PC-3 (cell line): ENCODE measurements around the gene MTMR2. TPM values are rescaled to one million over a fixed set of nuclear protein-coding genes. Genes with fewer than 3 reads are reported as not detected.
"Not testable (repeated sequence)": the region's sequence is repeated elsewhere in the genome, so short reads cannot be mapped to it uniquely, and the experiment has no call there.

Source experiments
- ATAC-seq: fragments of 200-7000 bp; cut with Tn5 transposase; 2 replicates; pipeline ENCODE4 v1.9.1; 2020; ENCODE audit warnings: mild to moderate bottlenecking, moderate library complexity
- BruUV-seq: library from RNA; stranded (reverse); fragments of 400-500 nt; replicated peaks from 2 replicates; lab custom pipeline; 2021; lab: Mats Ljungman, UMichigan
- CTCF ChIA-PET: fragments of 300-600 bp; sonication (Branson Sonifier 250); formaldehyde crosslinking; loops from one replicate; lab custom pipeline; 2022; ENCODE audit warnings: antibody characterized with exemption; lab: Charles Lee
- POLR2A ChIA-PET: fragments of 300-600 bp; sonication (Branson Sonifier 250); formaldehyde crosslinking; loops from one replicate; lab custom pipeline; 2022; ENCODE audit warnings: antibody characterized with exemption; ENCODE audit not compliant: unreplicated experiment; lab: Charles Lee
- DNase-seq: peaks from one replicate; pipeline ENCODE4 v3.0.0-alpha.2; 2015
- H2AFZ ChIP-seq: fragments of 300-600 bp; sonication (generic); 2 replicates; pipeline ENCODE4 v1.6.0; 2016; ENCODE audit warnings: antibody characterized with exemption, low read length
- H3F3A ChIP-seq: fragments of 300-600 bp; sonication (generic); one replicate; pipeline ENCODE4 v1.6.0; 2017; ENCODE audit warnings: antibody characterized with exemption, low read length, control low read depth, mild to moderate bottlenecking; ENCODE audit not compliant: unreplicated experiment
- H3K27ac ChIP-seq: fragments of 300-600 bp; sonication (generic); 2 replicates; pipeline ENCODE4 v1.5.1; 2016; ENCODE audit warnings: mild to moderate bottlenecking, low read length
- H3K27me3 ChIP-seq: fragments of 300-600 bp; sonication (generic); 2 replicates; pipeline ENCODE4 v1.6.1; 2016; ENCODE audit warnings: low read length, mixed read lengths
- H3K36me3 ChIP-seq: fragments of 300-600 bp; sonication (generic); 2 replicates; pipeline ENCODE4 v1.6.1; 2016; ENCODE audit warnings: low read depth, mixed run types, low read length, mixed read lengths
- H3K4me1 ChIP-seq: fragments of 300-600 bp; sonication (generic); 2 replicates; pipeline ENCODE4 v1.5.1; 2016; ENCODE audit warnings: low read length; ENCODE audit not compliant: insufficient read depth
- H3K4me2 ChIP-seq: fragments of 300-600 bp; sonication (generic); 2 replicates; pipeline ENCODE4 v1.6.0; 2016; ENCODE audit warnings: low read length
- H3K4me3 ChIP-seq: fragments of 300-600 bp; sonication (generic); 2 replicates; pipeline ENCODE4 v1.5.1; 2016; ENCODE audit warnings: mild to moderate bottlenecking, low read length, mixed read lengths
- H3K79me2 ChIP-seq: fragments of 300-600 bp; sonication (generic); 2 replicates; pipeline ENCODE4 v1.6.1; 2017; ENCODE audit warnings: low read length, mixed read lengths
- H3K9ac ChIP-seq: fragments of 300-600 bp; sonication (generic); 2 replicates; pipeline ENCODE4 v1.6.0; 2016; ENCODE audit warnings: mild to moderate bottlenecking, low read length
- H3K9me2 ChIP-seq: fragments of 300-600 bp; sonication (generic); replicated peaks from 2 replicates; pipeline ENCODE4 v1.6.1; 2016; ENCODE audit warnings: mixed run types, low read length, mixed read lengths
- H3K9me3 ChIP-seq: fragments of 300-600 bp; sonication (generic); 2 replicates; pipeline ENCODE4 v1.6.1; 2016; ENCODE audit warnings: low read length, mixed read lengths
- H4K20me1 ChIP-seq: fragments of 300-600 bp; sonication (generic); 2 replicates; pipeline ENCODE4 v1.6.1; 2016; ENCODE audit warnings: low read length, mixed read lengths
- EZH2 ChIP-seq: fragments of 300-600 bp; sonication (generic); IDR thresholded peaks from one replicate; pipeline ENCODE4 v1.6.1; 2017; ENCODE audit warnings: antibody characterized with exemption, mild to moderate bottlenecking, low read length; ENCODE audit not compliant: unreplicated experiment
- EZH2phosphoT487 ChIP-seq: fragments of 300-600 bp; sonication (generic); IDR thresholded peaks from 2 replicates; pipeline ENCODE4 v1.6.1; 2018; ENCODE audit warnings: mild to moderate bottlenecking, antibody characterized with exemption, low read length, borderline replicate concordance
- intact Hi-C: fragments of 100-400 bp; cut with micrococcal nuclease; formaldehyde crosslinking; loops from 2 replicates; pipeline ENCODE4 v1.9.0; 2023
- total RNA-seq: library from RNA; depleted of rRNA; stranded (reverse); fragments of >200 nt; gene quantifications from 2 replicates; pipeline ENCODE4 v1.2.3, GENCODE V29; 2014
- TF ChIP-seq, protein P1 (sequence below): fragments of 300-600 bp; sonication (generic); conservative IDR thresholded peaks from 2 replicates; pipeline ENCODE4 v1.5.1; 2017; ENCODE audit warnings: antibody characterized with exemption, low read depth, mild to moderate bottlenecking, low read length

Gene MTMR2
- total RNA-seq, 1 experiment from 2014 or later: 31.7 TPM

DNA sequence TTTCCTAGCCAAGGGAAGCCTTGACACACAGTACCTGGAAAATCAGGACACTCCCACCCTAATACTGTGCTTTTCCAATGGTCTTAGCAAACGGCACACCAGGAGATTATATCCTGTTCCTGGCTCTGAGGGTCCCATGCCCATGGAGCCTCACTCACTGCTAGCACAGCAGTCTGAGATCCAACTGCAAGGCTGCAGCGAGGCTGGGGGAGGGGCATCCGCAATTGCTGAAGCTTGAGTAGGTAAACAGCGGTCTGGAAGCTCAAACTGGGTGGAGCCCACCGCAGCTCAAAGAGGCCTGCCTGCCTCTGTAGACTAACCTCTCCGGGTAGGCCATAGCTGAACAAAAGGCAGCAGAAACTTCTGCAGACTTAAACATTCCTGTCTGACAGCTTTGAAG is 117.4 kb downstream of the MTMR2 start:
- POLR2A ChIA-PET, H3K4me3 ChIP-seq: not testable (repeated sequence)

DNA sequence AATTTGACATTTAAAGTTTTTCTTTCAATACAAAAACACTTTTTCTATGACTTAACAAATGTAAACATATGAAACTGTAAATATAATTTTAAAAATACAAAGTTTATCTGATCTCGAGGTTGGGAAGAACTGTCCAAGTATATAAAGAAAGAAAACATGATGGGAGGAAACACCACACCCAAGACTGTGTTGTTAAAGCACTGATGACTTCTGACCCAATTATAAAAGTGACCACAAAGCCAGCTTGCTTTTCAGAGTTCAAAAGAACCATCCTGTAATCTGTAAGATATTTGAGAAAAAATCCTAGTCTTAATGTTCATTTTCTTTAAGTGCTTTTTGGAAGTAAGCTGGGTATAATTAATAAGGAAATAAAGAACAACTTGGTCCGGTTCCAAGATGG is 118.0 kb downstream of the MTMR2 start:
- no peaks in the 10 kb centered on the region for H3K27me3 ChIP-seq
- H3K9me3 ChIP-seq: no peaks in the 10 kb centered on the region
- DNase-seq (no peak), ATAC-seq (no peak; the same call in 1 of the 2 replicates)
- no peak overlapping the region for H3K9ac ChIP-seq
- no peaks in the 10 kb centered on the region for H3K9me2 ChIP-seq
- no peaks in the 10 kb centered on the region for H4K20me1 ChIP-seq
- H3F3A ChIP-seq: no peaks in the 10 kb centered on the region
- POLR2A ChIA-PET: no interaction called here
- H3K4me3 ChIP-seq: no peak overlapping the region
- no peaks in the 10 kb centered on the region for H3K79me2 ChIP-seq
- BruUV-seq: no TSS peak
- H3K4me1 ChIP-seq: no peaks in the 10 kb centered on the region
- no peak overlapping the region for H2AFZ ChIP-seq
- no peak overlapping the region for H3K27ac ChIP-seq
- TF ChIP-seq, protein P1, sequence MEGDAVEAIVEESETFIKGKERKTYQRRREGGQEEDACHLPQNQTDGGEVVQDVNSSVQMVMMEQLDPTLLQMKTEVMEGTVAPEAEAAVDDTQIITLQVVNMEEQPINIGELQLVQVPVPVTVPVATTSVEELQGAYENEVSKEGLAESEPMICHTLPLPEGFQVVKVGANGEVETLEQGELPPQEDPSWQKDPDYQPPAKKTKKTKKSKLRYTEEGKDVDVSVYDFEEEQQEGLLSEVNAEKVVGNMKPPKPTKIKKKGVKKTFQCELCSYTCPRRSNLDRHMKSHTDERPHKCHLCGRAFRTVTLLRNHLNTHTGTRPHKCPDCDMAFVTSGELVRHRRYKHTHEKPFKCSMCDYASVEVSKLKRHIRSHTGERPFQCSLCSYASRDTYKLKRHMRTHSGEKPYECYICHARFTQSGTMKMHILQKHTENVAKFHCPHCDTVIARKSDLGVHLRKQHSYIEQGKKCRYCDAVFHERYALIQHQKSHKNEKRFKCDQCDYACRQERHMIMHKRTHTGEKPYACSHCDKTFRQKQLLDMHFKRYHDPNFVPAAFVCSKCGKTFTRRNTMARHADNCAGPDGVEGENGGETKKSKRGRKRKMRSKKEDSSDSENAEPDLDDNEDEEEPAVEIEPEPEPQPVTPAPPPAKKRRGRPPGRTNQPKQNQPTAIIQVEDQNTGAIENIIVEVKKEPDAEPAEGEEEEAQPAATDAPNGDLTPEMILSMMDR: no peak
- no peak for TF ChIP-seq EZH2phosphoT487
- no peak for TF ChIP-seq EZH2
- H3K4me2 ChIP-seq: no peak overlapping the region
- CTCF ChIA-PET: no interaction called here
- H3K36me3 ChIP-seq: peaks cover 20% of the 10 kb centered on the region
- intact Hi-C loops: no loop called here

More for the DNA sequence above, 117.4 kb downstream of the MTMR2 start:
- peaks cover 16% of the 10 kb centered on the region for H3K36me3 ChIP-seq
- H4K20me1 ChIP-seq, BruUV-seq, CTCF ChIA-PET, DNase-seq, H3K27ac ChIP-seq, ATAC-seq, H3K79me2 ChIP-seq, H3K9ac ChIP-seq, H3F3A ChIP-seq, H3K9me2 ChIP-seq, H3K9me3 ChIP-seq, H3K27me3 ChIP-seq, H2AFZ ChIP-seq, H3K4me1 ChIP-seq, intact Hi-C loops, H3K4me2 ChIP-seq: not testable (repeated sequence)

DNA sequence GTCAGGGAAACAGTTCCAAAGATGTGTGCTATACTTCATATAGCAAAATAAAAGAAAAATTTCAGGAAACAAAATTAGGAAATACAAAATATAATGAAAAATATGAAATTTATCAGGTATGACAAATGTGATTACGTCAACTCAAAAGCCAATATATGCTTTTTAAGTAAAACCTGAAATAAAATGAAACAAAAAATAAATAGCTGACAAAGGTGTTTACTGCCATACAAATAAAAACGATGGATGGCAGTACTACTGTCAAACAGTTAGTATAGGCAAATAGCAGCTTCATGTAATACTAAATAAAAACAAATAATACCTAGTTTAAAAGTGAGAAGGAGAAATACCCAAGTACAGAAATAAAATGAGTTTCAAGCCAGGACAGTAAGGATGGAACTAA is 119.9 kb downstream of the MTMR2 start:
- Histone ChIP-seq H3K9me2 (no peaks in the 10 kb centered on the region), H3K27me3 (no peaks in the 10 kb centered on the region), H3F3A (no peaks in the 10 kb centered on the region), H3K36me3 (peaks cover 34% of the 10 kb centered on the region), H2AFZ (no peak overlapping the region), H3K4me1 (no peaks in the 10 kb centered on the region), H3K79me2 (no peaks in the 10 kb centered on the region), H4K20me1 (no peaks in the 10 kb centered on the region), H3K9me3 (no peaks in the 10 kb centered on the region), H3K4me3 (no peak overlapping the region), H3K4me2 (no peak overlapping the region), H3K27ac (no peak overlapping the region), H3K9ac (no peak overlapping the region)
- CTCF ChIA-PET: no interaction called here
- POLR2A ChIA-PET: no interaction called here
- intact Hi-C loops: no loop called here
- TF ChIP-seq EZH2phosphoT487 (no peak), EZH2 (no peak)
- TF ChIP-seq, protein P1: no peak
- DNase-seq (no peak), ATAC-seq (no peak)
- BruUV-seq: no TSS peak
